CD4-positive, alpha-beta T cell treated with Interleukin-21 for 1 hour (primary cell): ENCODE data around the gene UTRN.

ENCODE experiments used
- DNase-seq: peaks from one replicate; pipeline ENCODE4 v3.0.0-alpha.2; 2020

The UTRN gene

DNA sequence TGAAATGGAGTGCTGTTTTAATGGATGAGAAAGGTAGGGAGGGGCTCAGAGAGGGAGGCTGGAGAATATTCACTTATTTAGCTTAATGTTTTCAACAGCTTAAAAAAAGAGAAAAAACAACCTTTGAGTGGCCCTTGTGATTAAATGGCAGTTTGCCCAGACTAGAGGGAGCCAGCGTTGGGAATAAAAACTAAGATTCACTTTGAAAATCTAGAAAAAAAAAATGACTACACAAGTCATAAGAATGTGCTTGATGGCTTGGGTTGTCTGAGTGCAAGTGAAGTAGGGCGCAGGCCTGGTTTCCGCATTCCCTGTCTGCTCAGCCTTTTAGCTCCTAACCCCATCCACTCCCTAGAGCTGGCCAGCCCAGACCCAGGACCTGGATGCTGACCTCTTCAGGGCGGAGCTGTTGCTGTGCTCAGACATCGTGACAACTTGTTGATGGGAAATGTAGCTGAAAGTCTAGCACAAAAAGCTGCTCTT is 28.9 kb downstream of the UTRN start:
- DNase-seq = no peak

DNA sequence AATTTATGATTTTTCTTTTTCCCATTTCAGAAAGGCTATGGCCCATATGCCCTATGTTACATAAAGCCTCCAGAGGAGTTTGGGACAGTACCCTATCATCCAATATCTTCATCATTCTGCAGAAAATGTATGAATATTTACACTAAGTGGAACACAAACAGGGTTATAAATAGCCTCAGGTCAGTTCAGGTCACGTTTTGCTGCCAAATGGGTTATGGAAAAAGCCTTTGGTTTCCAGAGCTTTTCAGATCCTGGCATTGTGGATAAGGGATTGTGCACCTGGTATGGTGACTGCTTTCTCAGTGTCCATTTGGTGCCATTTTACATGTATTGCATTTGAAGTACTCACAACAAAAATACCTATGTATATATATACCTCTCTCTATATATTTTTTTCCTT is 29.4 kb downstream of the UTRN start:
- no peak for DNase-seq

DNA sequence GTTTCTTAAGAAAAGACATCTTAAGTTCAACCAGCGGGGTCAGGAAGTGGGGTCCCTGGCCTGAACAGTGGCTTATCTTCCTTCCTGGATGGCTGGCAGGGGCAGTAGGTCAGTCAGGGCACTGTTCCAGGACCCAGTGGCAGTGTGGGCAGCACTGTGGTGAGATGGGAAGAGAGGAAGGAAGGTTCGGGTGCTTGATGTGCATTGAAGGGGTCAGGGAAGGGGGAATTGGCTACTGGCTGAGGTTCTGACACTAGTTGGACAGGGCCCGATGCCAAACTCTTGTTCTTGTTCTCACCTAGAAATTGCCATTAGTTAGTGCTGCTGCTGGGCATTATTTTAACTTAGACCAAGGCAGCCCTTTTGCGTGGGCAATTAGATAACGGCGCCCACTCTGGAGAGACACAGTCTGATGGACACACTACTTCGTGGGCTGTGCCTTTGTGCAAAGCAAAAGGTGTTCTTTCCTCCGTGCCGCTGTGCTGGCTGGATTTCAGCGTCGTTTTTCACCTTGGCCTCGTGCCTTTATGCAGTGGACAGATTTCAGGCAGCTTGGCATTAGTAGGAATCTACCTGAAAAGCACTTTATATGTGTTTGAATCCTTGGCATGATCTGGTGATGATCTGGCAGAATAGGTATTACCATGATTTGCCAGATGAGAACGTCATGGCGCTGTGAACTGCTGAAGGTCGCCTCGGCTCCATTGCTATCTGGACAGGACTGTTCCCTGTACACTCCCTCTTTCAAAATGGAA is 30.3 kb downstream of the UTRN start:
- no peak for DNase-seq

DNA sequence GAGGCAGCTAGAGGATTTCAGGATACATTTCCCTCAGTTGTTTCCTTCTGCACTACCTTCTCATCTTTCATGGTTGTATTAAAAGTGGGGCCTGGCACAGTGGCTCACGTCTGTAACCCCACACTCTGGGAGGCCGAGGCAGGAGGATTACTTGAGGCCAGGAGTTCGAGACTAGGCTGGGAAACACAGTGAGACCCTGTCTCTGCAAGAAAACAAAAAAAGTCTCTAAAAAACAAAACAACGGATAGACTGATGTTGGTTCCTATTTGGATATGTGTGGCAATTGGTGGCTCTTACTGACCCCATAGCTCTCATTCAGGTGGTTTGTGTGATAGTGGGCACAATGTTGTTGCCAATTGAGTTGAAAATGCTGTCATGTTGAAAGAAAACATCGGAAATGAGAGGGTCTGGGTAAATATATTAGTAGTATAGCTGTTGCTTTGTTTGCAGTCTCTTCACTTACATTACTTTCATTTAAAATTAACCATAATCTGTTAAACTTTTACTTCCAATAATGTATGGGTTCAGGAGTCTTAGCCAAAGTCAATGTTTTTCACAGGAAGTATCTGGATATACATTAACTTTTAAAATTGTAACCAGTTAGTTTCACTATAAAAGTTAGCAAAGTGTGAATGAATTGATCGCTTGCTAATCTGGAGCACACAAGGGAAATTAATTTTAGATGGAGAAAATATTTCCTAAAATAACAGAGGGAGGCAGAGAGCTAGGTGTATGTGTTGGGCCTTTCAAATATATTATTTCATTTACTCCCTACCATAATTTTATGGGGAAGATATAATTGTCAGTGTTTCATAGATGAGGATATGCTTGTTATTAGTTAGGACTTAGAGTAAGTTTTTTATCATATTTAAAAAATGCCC is 31.1 kb downstream of the UTRN start:
- no peak for DNase-seq

DNA sequence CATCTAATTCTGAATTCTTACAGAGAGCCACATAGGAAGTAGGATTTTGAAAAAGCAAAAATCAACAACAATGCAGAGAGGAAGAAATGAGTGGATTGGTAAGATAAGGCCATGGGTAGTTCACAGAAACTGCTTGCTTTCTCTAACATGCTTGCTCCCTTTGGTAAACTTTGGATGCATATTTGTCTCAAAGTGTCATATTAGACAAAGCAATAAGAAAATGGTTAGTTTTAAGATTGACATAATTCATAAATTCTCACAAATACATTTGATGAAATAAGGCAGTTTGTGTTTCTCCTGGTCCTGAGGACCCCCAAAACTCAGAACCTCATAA is 31.7 kb downstream of the UTRN start:
- no peak for DNase-seq

DNA sequence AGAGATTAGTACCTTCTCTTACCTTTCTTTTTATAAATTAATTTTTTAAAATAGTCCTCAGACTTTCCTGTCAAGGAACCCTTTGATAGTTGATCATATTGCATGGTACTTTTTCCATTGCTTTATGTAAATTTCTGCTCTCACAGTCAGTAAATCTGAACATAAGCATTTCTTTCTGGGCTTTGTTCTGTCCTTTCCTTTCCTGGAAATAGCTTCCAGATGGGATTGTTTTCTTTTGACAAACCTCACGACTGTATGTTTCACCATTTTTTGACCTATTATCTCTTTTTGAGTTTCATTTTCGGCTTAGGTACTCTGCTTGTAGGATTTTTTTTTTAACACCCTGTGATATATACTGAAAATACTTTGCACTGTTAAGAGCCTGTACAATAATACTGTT is 32.6 kb downstream of the UTRN start:
- no peak for DNase-seq

DNA sequence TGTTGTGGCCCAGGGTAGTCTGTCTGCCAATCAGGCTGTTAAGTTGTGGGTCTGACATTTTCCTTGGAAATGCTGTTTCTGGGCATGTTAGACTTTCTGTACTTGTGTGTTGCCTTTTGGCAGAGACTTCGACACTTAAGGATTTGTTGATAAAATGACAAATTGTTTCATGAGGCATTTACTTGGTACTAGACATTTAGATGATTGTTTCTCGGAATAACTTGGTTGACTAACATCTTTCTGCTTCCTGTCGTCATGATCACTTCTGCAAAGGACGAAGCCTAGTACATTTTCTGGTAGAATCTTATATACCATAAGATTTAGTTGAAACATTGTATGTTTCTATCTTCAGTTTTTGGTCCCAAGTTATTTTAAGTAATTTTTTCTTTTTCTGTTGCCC is 34.1 kb downstream of the UTRN start:
- no peak for DNase-seq

DNA sequence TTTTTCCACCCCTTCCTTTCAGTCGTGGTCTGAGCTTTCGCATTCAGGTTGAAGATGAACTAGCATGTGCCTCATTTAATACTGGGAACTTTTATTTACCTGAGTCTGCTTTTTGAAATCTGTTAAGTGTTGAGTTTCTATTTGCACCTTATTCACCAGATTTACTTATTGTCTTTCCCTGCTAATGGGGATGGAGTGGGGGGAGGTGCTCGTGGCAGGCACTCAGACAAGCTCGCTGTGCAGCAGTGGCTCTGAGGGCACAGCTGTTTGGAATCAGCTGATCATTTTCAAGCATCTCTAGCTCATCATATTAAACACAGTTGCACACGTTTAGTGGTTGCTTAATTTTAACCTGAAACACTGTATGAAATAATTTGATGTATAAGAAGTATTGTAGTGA is 35.6 kb downstream of the UTRN start:
- no peak for DNase-seq

DNA sequence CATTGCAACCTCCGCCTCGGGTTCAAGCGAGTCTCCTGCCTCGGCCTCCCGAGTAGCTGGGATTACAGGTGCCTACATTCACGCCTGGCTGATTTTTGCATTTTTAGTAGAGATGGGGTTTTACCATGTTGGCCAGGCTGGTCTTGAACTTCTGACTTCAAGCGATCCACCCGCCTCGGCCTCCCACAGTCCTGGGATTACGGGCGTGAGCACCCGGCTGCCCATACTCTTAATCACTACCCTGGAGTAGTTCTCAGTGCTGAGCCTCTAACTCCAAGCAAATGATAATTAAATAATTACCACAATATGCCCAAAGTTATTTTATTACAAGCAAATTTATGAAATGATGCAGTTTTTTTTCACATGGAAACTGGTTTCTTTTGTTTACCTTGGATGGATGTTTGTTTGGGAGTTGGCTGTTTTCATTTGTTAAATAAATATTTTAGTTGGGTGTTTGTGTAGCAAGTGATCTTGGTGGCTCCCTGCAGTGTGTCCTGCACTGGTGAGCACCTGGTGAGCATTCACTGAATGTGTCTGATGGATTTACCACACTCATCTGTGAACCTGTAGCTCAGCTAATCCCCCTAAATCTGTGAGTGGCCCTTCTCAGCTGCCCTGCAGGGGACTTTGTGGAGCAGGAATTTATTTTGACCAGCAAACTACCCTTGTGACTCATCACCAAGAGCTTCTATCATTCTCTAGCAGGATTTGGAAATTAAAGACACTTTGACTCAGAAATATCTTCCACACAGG is 36.9 kb downstream of the UTRN start:
- no peak for DNase-seq

DNA sequence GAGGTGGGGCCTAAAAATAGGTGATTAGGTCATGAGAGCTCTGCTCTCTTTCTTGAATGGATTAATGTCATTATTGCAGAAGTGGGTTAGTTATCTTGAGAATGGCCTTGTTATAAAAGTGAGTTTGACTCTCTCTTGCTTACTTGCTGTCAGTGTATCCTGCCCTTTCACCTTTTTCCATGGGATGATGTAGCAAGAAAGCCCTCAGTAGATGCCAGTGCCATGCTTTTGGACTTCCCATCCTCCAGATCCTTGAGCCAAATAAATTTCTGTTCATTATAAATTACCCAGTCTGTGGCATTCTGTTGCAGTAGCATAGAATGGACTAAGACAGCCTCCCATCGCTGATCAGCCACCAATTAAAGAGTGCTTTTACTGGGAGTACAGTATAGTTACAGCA is 40.1 kb downstream of the UTRN start:
- no peak for DNase-seq

DNA sequence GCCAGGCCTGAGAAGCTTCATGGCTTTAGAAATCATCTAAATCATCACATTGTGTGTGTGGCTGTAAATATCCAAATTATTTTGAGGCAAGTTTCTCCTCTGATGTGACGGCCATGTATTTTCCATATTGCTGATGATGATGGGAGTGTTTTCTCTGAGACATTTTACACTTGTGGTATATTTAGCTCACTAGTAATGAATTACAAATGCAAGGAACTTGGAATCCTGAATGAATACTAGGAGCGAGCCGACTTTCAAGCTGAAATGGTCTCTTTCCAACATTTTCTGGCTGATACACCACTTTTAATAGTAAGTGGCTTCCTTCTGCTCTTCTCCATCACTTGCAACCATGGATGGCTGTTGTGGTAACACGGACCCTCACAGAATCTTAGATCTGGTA is 41.3 kb downstream of the UTRN start:
- no peak for DNase-seq

DNA sequence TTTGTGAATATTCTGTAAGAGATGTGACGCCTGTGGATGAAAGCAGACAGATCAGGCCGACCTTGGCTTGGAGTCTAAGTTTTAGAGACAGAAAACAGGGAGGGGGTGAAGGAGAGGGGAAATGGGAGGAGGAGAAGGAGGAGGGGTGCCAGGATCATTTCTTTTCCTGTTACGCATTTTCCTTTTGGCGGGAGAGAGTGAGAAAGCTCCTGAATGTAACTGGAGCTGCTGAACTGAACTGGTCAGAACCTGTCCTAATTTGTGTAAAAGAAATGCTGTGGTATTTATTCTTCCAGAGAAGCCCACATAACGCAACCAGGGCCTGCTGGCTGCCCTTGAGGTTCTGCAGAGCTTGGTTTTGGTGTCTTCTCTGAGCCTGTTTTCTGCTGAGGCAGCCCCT is 41.9 kb downstream of the UTRN start:
- DNase-seq = no peak

DNA sequence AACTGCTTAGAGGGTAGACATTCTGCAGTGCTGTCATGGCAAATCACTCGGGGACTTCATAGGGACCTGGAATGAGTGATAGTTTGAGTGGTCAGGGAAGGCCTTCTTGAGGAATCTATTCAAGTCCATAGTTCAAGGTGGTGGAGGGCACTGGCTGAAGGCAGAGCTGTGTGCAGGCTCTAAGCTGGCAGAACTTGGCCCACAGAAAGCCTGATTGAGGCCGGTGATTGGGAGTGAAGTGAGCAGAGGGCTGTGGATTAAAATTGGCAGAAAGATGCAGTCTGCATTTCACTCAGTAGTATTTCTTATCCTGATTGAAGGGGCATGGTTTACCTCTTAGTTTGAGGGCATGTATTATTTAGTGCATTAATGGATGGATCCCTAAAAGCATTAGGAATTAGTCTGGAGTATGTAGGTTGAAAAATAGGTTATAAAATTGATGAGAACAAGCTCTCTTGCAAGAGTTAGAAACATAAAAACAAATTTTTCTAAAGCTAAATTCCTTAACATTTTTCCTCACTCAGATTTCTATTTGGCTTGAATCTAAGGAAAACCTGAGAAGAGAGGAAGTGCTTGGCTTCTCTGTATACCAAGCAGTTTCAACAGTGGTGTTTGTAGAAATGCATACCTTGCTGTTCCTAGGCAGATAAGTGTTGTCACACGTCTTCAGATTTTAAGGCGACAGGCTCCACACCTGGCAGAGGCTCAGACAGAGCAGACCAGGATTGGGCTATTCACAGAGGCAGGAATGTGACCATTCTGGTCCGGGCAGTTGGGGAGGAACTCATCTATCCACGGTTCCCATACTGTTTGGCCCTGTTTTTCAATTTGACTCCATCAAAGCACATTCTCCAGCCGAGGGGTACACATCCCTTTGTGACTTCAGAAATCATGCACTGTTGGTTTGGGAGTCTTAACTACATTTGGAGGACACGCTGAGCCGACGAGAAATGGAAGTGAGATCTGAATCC is 45.2 kb downstream of the UTRN start:
- DNase-seq = no peak

DNA sequence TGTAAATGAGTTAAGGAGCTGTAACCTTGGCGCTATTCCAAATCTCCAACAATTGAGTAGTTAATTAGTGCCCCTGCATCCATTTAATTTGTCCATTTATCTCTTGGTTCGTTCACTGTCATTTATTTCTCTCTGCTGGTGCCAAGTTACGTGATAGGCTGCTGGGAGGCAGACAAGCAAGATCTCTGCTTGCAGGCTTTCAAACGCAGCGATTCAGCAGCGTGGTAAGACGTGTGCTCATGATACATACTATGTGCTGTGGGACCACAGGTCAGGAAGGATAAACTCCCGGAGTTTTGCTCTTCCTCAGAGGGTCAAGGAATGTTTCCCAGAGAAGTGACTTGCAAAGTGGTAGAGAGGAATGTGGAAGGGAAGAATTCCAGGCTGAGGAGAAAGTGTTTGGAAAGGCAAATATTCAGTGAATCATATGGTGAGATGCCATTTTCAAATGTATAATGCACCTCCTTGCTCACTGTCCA is 46.4 kb downstream of the UTRN start:
- no peak for DNase-seq

DNA sequence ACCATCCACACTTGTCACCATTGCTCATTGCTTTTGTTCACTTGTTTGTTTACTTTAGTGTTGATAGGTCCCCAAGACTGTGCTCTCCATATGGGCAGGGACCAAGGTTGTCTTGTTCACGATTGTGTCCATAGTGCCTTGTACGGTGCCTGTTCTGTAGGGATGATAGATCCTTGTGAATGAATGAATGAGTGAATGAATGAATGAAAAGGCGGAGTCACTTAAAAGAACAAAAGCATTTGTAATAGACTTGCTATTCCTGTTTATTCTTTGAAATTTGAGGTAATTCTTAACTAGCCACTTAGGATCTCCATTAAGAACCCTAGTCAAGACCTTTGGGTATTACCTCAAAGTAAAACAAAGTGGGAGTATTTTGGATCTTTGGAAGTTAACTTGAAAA is 47.0 kb downstream of the UTRN start:
- DNase-seq = no peak

DNA sequence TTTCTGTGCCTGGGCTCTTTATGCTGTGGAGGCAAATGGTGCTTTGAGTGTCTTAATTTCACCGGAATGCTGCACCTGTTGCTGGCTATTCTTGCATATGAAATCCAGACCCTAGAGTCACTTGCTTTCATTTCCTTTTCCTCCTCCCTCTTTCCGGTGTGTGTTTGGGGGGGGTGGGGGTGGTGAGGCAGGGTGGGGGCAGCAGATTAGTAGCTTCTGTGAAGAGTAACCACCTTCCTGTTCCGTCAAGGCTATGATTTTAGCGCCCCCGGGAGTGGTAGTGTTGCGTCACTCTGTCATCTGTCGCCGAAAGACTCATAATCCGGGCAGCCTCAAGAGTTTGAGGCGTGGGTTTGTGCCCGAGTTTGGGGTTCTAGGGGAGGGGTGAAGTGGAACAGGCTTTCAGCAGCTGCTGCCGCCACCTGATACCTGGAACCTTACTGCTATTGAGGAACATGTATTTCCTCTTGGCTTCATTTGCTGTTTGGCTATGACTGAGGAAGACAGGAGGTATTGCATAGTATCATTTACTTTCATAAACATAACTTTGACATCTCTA is 49.1 kb downstream of the UTRN start:
- peak; percentile 82 for DNase-seq
